GM19463 (cell line): ENCODE data around the gene KCNJ16.

Source experiments
- ATAC-seq: cut with Tn5 transposase; IDR thresholded peaks from one replicate; pipeline ENCODE4 v1.9.1; 2021; ENCODE audit warnings: mild to moderate bottlenecking, moderate library complexity; ENCODE audit not compliant: unreplicated experiment

The KCNJ16 gene

DNA sequence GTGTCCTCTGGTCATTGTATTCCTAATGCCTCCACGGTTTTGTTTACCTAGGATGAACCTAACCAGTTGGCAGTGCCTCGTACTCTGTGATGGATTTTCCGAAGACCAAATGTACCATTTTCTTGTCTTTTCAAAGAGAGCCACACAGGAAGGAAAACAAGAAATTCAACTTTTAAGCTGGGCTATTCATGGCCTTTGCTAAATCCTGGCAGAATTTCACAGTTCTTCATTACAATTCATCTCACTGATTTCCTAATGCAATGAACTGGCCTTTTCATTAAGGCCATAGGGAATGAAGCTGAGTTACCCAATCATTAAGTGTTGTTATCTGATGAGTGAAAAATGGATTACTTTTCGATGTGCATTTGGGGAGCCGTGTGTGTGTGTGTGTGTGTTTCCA, 7.9 kb upstream of the KCNJ16 start:
- no peak for ATAC-seq

DNA sequence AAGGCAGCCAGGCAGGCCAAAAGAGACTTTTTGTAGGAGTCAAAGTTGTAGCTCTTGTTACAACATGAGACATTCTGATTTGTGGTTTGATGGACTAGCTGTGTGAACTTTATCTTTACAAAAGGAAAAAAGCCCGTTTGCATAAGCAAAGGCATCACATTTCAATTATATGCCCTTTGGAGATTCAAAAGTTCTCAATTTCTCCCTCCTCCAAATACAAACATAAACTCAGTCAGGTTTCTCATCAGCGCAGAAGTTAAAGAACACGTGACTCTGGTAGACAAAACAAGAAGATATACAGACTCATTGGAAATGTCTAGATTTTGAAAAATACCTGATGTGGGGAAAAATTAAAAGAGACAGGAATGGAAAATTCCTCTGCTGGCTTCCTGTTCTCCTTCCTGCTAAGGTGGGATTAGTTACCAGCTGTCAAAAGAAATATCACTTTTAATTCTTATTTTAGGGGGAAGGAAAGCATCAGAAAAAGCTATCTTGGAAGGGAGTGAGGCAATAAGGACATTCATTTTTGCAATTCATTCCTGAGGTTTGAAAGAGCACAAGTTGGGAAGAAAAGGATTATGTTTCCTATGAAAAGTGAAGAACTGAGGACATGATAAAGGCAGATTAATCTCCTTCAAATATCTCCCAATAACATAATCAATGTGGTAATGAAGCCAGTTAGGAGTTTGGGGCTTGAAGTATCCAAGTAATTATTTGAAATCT, 4.6 kb upstream of the KCNJ16 start:
- ATAC-seq, result no peak

DNA sequence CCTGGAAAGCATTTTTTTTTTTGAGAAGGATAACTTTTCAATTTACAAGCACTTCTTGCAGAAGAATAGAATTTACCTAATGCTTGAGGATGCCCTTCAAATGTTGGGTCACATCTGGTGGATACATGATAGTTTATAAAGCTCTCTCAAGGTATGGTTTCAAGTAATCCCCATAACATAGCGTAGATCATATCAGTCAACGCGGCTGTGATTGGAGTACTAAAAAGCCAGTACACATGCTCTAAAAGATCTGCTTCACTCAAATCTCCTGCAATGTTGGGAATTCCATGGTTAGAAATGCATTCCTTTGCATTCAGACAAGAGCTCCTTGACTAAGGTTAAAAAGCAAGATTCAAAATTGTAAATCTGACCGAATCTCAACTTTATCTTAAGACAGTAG, 3.9 kb upstream of the KCNJ16 start:
- no peak for ATAC-seq

DNA sequence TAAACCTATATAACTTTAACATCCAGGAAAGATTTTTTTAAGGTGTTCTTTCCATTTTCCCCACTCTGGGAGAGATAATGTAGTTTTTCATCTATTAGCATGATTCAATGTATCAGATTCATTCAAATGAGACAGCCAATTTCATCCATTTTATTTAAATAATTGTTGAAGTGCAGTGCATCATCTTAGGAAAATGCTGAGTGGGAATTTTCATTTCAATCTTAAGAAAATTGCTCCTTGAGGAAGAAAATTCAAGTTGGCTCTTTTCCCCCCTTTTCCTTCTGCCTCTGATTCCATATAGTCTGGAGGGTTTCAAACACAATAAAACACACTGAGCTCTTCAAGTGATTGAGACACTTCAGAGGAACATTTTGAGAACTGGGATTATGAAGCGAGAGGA, 3.4 kb upstream of the KCNJ16 start:
- ATAC-seq, result no peak

DNA sequence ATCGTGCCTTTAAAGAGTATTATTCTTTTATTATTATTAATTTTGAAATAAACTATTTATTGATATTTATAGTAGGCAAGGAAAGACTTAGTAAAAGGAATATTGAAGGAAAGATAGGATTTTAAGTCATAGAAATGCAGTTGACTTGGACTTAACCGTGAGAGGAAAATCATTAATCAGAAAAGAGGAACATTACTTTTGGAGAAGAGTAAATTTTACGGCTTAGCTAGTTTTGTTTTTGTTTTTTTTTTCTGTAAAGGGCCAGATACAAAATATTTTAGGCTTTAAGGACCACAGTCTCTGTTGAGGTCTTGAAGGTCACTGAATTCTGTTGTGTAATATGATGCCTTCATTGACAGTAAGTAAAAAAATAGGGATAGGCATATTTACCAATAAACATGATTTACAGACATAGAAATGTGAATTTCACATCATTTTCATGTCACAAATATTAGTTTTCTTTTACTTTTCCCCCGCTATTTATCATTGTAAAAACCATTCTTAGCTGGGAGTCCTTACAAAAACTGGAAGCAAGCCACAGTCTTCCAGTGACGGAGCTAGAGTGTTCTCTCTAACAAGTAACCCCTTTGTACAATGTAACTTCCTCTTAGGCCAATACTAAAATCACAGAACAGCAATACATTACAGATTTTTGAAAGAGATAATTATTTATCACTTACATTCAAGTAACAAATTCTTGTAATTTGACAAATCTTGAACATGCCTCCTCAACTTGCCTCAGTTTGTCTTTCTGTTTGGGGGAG, 2.3 kb upstream of the KCNJ16 start:
- no peak for ATAC-seq

DNA sequence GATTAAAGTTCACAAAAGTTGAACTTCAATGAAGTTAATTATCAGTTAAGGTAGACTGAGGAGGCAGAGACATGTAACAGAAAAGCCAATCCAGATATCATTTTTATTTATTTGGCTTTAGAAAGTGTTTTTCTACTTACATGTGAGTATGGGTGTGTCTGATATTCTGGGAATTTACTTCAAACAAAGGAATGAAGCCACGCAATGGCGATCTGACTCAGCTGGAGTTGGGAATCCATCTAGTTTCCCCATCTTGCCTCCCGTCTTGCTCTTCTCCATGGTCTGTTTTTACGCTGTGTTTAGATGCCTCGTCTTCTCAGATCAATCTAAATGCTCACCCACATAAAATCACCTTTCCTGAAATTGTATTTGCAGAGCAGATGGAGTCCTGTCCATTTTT, 1.7 kb upstream of the KCNJ16 start:
- ATAC-seq, result no peak

DNA sequence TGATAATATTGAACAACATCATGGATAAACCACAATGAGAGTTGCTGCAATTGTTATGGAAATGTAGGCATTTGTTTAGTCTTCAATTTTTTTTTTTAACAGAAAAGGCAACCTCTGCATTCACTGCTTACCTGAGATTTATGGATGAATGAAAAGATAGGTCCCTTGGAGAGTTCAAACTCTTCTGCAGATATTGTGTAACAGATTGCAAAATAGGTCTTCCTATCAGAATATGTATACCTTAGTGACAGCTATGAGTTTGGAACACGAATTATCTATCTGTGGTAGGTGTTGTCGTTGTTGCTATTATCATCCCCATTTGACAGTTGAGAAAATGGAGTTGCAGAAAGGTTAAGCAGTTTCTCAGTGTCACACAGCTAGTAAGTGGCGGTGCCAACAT, 1.2 kb upstream of the KCNJ16 start:
- ATAC-seq, result no peak

DNA sequence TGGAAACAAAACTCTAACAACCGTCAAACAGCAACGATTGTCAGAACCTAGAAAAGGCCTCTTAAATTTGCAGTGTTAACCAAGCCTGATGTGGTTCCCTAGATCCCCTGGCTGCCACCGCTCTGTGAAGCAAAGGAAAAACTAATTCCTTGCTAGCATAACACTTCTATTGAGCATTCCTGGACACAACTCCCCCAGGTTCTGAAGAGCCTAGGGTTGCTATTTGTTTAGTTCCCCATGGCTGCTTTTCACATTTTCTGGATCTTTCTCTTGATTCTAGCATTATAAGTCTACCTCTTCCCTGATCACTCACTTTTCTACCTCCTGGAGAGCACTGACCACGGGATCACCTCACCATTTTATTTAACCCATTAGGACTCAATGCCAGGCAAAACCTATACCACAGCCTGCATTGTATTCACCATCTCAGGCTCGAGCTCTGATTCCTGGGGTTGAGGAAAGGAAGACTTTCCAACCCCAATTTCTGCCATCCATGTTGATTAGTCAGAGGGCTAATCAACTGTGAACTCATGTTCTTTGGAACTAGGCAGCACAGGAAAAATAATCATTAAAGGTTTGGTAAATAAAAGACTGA, 692 bp upstream of the KCNJ16 start:
- no peak for ATAC-seq

DNA sequence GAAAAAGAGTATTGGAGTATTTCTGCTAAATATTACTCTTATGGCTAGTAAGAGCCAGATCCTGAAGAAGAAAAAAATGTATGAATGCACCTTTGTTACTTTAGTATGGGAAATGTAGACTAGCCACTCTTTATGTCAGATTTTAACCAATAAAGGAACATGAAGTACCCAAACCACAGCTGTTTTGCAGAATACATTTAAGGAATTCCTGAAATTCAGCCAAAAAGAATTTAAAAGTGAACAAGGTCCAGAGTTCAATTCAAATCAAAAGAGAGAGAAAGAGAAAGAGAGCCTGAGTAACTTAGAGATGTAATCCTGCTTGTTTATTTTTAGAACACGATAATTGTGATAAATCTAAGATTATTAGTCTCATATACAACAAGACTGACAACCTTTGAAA, 1.2 kb downstream of the KCNJ16 start:
- ATAC-seq, result no peak

DNA sequence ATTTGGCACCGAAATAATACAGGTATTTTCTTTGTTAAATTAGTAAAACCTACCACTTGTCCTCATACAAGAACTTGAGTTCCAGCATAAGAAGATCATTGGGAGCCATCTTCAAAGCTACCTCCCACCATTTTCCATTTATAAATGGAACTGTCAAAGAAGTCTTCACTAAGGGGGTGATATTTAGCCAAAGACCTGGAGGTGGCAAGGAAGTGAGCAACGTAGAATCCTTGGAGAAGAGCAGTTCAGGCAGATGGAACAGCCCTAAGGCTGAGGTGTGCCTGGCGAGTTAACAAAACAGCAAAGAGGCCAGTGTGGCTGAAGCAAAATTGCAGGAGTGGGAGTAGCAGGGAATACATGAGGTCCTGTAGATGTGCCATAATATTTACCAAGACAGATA, 1.8 kb downstream of the KCNJ16 start:
- ATAC-seq, result no peak

DNA sequence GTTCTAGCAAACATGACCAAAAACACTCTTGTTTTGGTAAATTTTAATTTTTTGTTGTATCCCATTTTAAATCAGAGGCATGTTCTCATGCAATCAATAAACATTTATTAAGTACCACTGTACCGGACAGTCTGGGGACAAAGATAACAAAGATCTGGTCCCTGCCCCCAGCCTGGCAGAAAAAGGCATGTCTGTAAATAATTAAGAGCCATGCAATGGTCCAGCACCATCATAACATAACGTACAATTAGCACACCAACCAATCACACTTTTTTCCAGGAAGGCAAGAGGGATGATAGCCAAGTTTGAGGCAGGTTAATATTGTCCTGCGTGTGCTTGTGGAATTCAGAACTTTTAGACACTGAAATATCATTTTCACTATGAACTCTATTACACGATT, 3.5 kb downstream of the KCNJ16 start:
- ATAC-seq, result no peak

DNA sequence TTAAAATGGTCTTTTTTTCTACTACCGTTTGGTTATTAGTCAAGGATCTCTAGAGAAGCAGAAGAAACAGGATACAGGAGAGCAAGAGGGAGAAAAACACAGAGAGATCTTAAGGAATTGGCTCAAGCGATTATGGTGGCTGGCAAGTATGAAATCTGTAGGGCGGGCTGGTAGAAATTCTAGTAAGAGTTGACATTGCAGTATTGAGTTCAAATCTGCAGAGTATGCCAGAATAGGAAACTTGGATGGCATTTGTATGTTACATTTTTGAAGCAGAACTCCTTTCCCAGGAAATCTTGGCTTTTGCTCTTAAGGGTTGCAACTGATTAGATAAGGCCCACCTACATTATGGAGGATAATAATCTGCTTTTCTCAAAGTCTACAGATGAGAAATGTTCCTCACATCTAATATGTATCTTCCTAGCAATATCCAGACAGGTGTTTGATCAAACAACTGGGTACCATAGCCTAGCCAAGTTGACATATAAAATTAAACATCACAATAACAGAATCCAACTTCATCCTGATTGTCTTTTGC, 4.0 kb downstream of the KCNJ16 start:
- ATAC-seq, result no peak

DNA sequence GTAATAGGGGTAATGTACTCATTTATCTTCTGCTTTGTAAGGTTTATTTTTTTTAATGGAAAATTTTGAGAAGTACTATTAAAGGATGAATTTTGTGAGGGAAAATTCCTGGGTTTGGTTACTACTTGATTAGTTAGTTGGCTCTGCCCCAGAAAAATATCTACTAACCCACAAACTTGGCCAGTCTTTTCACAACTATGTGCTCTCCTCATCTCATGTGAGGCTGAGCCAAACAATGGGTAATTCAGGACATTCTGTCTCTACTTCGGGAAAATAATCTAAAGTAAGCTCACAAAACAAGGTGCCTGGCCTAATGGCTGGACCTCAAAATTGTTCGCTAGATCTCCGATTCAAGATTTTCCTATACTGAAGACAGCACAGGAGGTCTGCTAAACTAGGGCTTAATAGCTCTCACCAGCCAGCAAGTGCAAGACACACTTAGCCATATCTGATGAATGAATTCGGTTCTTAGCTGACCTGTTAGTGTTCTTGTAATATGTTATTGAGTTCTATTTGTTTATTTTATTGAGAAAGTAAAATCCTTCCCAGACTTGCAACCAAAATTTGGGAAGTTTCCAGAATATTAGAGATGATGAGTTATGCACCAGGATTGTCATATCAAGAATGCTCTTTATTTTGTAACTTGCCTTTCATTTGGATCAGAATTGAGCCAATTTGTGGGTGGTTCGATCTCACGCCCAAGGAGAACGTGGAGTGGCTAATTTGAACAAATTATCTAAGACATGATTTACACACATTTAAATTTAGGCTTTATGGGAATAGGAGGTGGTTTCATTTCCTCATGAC, 5.7 kb downstream of the KCNJ16 start:
- ATAC-seq, result no peak

DNA sequence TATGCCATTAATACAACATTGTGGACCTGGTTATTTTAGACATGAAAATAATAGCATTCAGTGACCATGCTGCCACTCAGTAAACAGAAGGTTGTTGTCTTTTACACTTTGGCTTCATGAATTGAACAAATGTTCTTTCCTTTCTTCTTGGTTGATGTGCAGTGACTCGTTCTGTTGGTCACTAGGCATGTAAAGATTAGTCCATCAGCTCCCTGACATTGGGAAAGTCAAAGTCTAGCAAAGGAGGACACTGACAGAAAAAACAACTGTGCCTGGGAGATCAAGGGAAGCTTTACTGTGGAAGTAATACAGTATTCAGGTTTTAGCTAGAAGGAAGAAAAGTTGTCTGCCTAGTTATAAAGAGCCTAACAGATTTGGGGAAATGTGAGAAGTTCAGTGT, 6.9 kb downstream of the KCNJ16 start:
- no peak for ATAC-seq

DNA sequence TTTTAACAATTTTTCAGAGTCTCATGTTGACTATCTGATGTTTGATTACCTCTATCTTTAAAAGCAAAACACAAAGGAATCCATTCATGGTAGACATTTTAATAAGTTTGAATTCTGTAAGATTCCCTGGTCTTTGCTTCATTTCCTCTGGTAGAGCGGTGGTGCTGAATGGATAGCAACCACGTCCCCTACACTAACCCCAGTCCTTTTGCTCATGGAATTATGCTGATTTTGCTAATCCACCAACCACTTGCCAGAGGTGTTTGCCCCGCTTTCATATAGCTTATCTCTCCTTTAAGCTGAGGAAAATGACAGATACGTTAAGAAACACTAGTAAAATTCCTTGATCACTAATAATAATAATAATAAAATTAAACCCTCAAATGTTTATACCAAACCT, 9.5 kb downstream of the KCNJ16 start:
- no peak for ATAC-seq

DNA sequence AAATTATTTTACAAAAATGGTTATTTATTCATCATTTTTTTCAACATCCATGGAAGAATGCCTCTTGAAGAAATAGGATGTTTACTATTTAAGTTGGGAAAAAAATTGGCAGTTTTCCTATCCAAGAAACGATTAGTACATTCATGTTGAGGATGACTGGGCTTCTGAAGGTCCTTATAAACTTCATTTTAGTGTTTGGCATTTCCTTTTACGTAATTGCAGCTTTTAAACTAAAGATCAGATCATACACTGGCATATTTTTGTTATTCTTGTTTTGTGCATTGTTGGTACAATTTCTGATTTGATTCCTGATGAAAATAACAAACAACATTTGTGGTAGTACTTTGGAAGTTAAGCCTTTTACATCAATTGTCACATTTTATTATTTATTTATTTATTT, 11.5 kb downstream of the KCNJ16 start:
- no peak for ATAC-seq

DNA sequence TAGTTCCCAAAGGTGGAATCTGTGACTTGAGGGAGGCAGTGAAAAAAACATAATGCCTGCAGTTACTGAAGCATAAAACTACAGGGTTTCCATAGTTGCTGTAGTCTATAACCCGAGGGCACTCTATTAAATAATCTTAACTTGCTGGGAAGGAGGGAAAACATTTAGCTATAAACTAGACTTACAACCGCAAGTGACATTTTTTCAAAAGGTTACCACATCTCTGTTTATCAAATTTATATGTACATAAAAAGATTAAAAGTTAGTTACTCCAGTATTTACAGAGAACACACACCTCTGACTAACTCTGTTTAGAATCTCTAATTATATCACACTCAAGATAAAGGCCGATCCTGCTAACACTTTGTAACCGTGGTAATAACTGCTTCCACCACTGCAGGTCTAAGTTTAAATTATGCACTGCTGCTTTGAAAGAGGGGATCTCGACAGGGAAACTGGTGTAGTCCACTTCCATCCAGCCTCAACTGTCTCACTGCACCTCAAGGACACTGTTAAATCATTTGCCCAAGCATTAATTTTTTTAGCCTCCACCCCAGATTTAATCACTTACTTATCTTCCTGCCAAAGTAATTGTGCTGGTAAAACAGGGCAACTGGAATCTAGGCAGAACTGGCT, 14.6 kb downstream of the KCNJ16 start:
- no peak for ATAC-seq

DNA sequence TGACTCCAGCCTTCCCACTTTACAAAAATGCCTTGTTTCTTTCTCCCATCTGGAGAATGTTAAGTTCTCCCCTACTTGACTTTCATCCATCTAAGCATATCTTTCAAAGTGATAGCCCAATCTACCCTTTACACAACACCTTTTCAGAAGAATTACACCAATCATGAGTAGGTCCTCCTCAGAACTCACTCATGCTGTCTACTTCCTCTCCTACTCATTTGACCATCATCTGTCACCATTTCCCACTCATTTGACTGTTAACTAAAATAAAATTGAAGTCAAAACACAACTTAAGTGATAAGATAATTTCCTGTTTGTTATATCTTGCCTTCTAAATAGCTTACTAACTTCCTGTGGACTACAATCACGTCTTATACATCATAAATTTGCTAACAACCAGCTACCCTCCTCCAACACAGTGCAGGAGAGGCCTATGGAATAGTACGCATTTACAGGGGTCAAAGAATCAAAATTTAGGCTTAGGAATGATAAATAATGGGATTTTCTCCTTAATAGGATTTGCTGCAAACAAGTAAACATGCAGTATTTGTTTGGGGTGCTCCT, 16.1 kb downstream of the KCNJ16 start:
- no peak for ATAC-seq

DNA sequence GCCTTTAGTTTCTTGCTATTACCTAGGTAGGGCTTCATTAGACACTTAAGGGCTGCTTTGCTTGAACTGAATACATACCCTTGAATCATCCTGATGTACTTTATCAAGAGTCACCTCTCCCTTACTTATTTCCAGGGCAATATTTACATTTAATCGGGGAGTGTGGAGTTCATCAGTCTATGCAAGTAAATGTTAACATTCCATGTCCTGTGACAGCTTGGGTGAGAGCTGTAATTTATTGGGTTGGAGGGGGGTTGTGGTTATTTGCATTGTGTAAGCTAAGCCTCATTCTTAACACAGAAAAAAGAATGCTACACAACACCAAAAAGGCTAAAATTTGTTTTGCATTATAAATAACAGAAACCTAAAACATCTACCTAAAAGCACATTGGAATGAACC, 16.7 kb downstream of the KCNJ16 start:
- ATAC-seq, result no peak

DNA sequence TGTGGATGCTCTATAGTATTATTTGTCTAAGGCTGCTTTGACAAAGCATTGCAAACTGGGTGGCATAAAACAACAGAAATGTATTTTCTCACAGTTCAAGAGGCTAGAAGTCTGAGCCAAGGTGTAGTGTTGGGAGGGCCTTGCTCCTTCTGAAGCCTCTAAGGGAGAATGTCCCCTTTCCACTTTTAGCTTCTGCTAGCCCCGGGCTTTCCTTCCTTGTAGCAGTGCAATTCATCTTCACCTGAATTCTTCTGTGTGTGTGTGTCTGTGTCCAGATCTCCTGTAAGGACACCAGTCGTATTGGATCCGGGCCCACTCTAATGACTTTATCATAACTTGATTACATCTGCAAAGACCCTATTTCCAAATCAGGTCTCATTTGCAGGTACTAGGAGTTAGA, 18.1 kb downstream of the KCNJ16 start:
- ATAC-seq, result no peak
